IPS-11a (cell line): ENCODE results near the gene STK25.

ENCODE experiments used
- H3K4me3 ChIP-seq: one replicate; pipeline ENCODE4 v1.5.1; 2013; ENCODE audit warnings: low read depth, low read length, control low read depth

Gene STK25

DNA sequence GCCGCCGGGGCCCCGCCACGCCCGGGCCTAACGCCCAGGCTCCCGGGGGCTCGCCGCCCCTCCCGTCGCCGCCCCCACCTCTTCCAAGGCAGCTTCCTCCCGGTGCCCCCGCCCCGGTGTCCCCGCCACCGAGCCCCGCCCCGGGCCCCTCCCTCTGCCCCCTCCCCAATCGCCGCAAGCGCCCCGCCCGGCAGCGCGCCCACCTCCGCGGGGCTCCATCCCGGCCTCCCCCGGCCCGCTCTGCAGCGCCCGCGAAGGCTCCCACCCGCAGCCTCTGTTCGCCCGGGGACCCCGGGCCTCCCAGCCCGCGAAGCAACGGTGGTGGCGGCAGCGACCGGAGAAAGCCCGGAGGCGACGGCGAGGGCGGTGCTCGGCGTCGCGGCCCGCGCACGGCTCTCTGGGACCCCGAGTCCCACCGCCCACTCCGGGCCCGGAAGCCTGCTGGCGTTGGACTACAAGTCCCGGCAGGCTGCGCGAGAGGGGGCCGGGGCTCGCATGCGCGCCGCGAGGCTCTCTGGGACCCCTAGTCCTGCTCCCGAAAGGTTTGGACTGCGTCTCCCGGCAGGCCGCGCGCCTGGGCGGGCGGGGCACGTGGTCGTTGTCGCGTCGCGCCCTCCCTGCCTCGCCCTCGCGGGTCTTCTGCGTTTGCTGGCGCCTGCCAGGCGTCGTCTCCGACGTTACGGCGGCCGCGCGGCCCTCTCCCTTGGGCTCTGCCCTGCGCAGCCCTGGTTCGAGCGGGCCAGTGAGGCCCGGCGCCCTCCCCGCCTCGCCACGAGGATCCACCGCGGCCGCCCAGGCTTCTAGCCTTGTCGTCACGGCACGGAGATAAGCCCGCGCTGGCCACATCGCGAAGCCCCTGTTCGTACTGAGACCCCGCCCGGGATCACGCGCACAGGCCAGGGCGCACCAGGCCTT lies at the start of gene STK25:
STK25 (minus strand) TSS at position 345 of the 915 bp plus-strand sequence. CDS start 549 bp downstream, outside the sequence.
- peak within 1 kb of the TSS; percentile 81 for H3K4me3 ChIP-seq

- H3K4me3 ChIP-seq, result no peak overlapping the region
Observed at GRCh38 chr2:241556746-241557145, 48.4 kb upstream of the STK25 start.

- no peak overlapping the region for H3K4me3 ChIP-seq
Observed at GRCh38 chr2:241555711-241556110, 47.3 kb upstream of the STK25 start.

DNA sequence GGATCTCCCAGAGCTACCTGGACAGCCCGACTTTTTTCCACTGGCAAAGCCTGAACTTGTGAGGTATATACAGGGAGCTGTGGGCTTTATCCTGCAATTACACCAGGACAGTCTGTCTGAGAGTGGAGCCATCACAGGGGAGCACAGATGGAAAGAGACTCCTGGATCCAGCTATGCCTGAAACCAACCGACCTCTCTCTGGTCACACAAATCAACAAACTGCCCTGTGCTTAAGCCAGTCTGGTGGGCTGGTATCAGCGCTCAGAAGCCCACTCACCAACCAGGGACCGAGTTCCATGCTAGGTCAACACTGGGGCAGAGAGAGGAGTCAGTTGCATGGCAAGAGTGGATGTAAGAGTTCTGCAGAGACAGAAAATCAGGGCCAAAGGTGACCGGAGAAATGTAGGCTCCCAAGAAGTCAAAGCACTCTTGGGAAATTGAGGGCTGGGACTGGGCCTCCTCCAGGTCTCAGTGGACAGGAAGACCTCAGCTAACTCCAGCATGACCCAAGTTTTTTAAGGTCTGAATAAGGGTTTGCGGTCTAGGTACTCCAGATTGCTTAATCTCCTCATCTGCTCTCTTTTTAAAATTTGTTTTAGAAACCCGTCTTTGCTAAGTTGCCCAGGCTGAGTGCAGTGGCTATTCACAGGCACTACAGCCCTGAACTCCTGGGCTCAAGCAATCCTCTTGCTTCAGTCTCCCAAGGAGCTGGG lies 46.4 kb upstream of the STK25 start:
- H3K4me3 ChIP-seq, result no peak overlapping the region

DNA sequence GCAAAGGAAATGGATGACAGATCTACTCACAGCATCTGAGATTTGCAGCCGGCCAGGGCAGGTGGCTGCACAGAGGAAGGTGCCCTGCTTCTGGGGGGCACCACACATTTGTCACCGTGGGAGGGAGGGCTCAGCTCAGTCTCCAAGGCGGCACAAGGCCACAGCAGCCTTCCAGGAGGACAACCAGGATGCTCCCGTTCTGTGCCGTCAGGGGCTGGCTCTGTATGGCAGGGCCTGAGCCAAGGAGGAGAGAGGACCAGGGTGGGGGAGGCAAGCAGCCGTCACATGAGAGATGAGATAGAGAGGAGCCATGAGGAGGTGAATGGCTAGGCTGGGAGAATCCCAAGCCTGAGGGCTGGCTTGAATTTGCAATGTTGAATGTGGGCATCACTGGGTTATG lies 45.6 kb upstream of the STK25 start:
- H3K4me3 ChIP-seq, result no peak overlapping the region

GRCh38 chr2:241553512-241553830 lies 45.1 kb upstream of the STK25 start:
- no peak overlapping the region for H3K4me3 ChIP-seq

- no peak overlapping the region for H3K4me3 ChIP-seq
Observed at GRCh38 chr2:241551998-241552737, 43.8 kb upstream of the STK25 start.

GRCh38 chr2:241551599-241551997 lies 43.2 kb upstream of the STK25 start:
- H3K4me3 ChIP-seq, result no peak overlapping the region

GRCh38 chr2:241550616-241551580 lies 42.5 kb upstream of the STK25 start:
- H3K4me3 ChIP-seq, result no peak overlapping the region

GRCh38 chr2:241548451-241548835 lies 40.1 kb upstream of the STK25 start:
- no peak overlapping the region for H3K4me3 ChIP-seq

GRCh38 chr2:241547781-241548450 lies 39.5 kb upstream of the STK25 start:
- no peak overlapping the region for H3K4me3 ChIP-seq

GRCh38 chr2:241546771-241547498 lies 38.6 kb upstream of the STK25 start:
- H3K4me3 ChIP-seq, result no peak overlapping the region

DNA sequence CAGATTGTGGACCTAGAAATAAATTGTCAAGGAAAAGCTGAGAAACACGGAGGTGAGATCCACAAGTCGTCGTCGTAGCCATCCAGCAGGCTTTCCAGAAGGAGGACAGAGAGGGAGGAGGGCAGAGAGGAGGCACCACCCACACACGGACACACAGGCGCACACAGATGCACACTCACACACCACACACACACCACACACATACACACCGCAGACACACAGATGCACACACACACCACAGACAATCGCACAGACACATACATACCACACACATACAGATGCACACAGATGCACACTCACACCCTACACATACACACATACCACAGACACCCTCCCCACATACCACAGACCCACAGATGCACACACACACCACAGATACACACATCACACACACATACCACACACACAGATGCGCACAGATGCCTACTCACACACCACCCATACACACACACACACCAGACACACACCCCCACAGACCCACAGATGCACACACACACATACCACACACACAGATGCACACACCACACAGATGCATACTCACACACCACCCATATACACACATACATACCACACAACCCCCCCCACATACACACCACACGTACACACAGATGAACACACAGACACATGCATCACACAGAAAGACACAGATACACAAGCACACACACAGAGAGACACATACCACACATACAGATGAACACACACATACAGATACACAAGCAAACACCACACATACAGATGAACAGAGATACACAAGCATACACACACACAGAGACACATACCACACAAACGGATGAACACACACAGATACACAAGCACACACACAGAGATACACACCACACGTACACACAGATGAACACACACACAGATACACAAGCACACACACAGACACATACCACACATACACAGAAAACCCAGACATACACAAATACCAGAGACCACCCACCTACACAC lies 37.4 kb upstream of the STK25 start:
- no peak overlapping the region for H3K4me3 ChIP-seq

DNA sequence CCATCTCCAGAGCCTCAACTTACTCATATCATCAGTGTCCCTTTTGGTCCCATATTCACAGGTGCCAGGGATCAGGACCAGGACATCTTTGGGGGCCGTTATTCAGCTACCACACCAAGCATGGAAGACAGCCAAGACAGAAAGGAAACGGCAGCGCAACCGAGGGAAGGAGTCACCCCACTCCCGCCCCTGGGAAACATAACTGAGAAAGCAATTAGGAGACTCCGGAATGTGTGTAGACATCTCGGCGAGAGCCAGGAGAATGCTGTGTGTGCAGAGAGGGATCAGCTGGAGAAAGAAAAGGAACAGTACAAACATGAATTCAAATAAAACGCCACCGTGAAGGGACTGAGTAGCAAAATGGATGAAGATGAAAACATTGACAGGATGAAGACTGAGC lies 36.7 kb upstream of the STK25 start:
- no peak overlapping the region for H3K4me3 ChIP-seq

- H3K4me3 ChIP-seq, result no peak overlapping the region
Observed at GRCh38 chr2:241542278-241542605, 33.9 kb upstream of the STK25 start.

GRCh38 chr2:241541564-241542277 lies 33.3 kb upstream of the STK25 start:
- peak overlapping the region; percentile 14 for H3K4me3 ChIP-seq

- peak overlapping the region; percentile 38 for H3K4me3 ChIP-seq
Observed at GRCh38 chr2:241540771-241541561, 32.6 kb upstream of the STK25 start.
